Epithelial cell of esophagus (primary cell): ENCODE results near the gene ECEL1.
"Not testable (repeated sequence)": the region's sequence is repeated elsewhere in the genome, so short reads cannot be mapped to it uniquely, and the experiment has no call there.

Source experiments
- DNase-seq: peaks from one replicate; pipeline ENCODE4 v3.0.0; 2010; ENCODE audit warnings: low read depth
- H3K4me3 ChIP-seq: 2 replicates; pipeline ENCODE4 v1.5.1; 2011; ENCODE audit warnings: mild to moderate bottlenecking, low read length, control low read depth
- CTCF ChIP-seq: IDR thresholded peaks from 2 replicates; pipeline ENCODE4 v1.5.1; 2011; ENCODE audit warnings: low read depth, mild to moderate bottlenecking, low read length, control low read depth, inconsistent platforms; ENCODE audit not compliant: insufficient read depth; ENCODE audit errors: missing control alignments

The ECEL1 gene

GRCh38 chr2:232456296-232457120 is 31.1 kb downstream of the ECEL1 start:
- no peak for DNase-seq
- TF ChIP-seq CTCF = no peak
- H3K4me3 ChIP-seq = no peak overlapping the region

- no peak within 1 kb of the TSS for H3K4me3 ChIP-seq
- TF ChIP-seq CTCF = no peak
- no peak for DNase-seq
Measured at GRCh38 chr2:232455426-232456255, 32.0 kb downstream of the ECEL1 start, which contains the start of gene ALPI. Gene ALPI, plus strand, starts transcription at chr2:232456153. Its CDS starts 47 bp downstream, at chr2:232456200.

- no peak overlapping the region for H3K4me3 ChIP-seq
- no peak for DNase-seq
- TF ChIP-seq CTCF = no peak
Measured at GRCh38 chr2:232454630-232455029, 33.0 kb downstream of the ECEL1 start.

- not testable (repeated sequence) for DNase-seq, H3K4me3 ChIP-seq
Measured at GRCh38 chr2:232451645-232452044, 36.0 kb downstream of the ECEL1 start.

- H3K4me3 ChIP-seq = no peak overlapping the region
- no peak for TF ChIP-seq CTCF
- no peak for DNase-seq
Measured at GRCh38 chr2:232449964-232450363, 37.7 kb downstream of the ECEL1 start.

- DNase-seq = no peak
- TF ChIP-seq CTCF = no peak
- no peak overlapping the region for H3K4me3 ChIP-seq
Measured at GRCh38 chr2:232448304-232448690, 39.3 kb downstream of the ECEL1 start.

GRCh38 chr2:232447638-232448303 is 39.9 kb downstream of the ECEL1 start:
- no peak for TF ChIP-seq CTCF
- DNase-seq = no peak
- H3K4me3 ChIP-seq = no peak overlapping the region
